SK-N-SH (cell line): ENCODE data around the gene MYO1B.

Experiments used
- CTCF ChIP-seq: fragments of 200-600 bp; sonication (generic); IDR thresholded peaks from 2 replicates; pipeline ENCODE4 v1.6.1; 2017; ENCODE audit warnings: antibody characterized with exemption, mild to moderate bottlenecking, moderate library complexity
- EZH2phosphoT487 ChIP-seq: fragments of 200-600 bp; sonication (generic); IDR thresholded peaks from 2 replicates; pipeline ENCODE4 v1.6.1; 2017; ENCODE audit warnings: low read depth, mixed run types, mild to moderate bottlenecking, antibody characterized with exemption, moderate library complexity, borderline replicate concordance
- GATA2 ChIP-seq: sonication (generic); formaldehyde crosslinking; IDR thresholded peaks from 2 replicates; pipeline ENCODE4 v1.5.0; 2020; ENCODE audit warnings: mild to moderate bottlenecking, missing genetic modification reagents
- MAX ChIP-seq: IDR thresholded peaks from 2 replicates; pipeline ENCODE4 v1.4.0; 2012; ENCODE audit warnings: low read depth
- NFIC ChIP-seq: IDR thresholded peaks from 2 replicates; pipeline ENCODE4 v1.4.0; 2012; ENCODE audit warnings: borderline replicate concordance
- POLR2AphosphoS5 ChIP-seq: IDR thresholded peaks from 2 replicates; pipeline ENCODE4 v1.6.1; 2012; ENCODE audit warnings: low read depth, low read length
- RCOR1 ChIP-seq: fragments of 150-350 bp; IDR thresholded peaks from 2 replicates; pipeline ENCODE4 v1.6.1; 2017; ENCODE audit warnings: antibody characterized with exemption, low read length
- RXRA ChIP-seq: IDR thresholded peaks from 2 replicates; pipeline ENCODE4 v1.4.0; 2012; ENCODE audit warnings: low read depth, mild to moderate bottlenecking, borderline replicate concordance
- TAF1 ChIP-seq: IDR thresholded peaks from 2 replicates; pipeline ENCODE4 v1.6.1; 2012; ENCODE audit warnings: low read depth, mild to moderate bottlenecking, low read length, moderate library complexity, borderline replicate concordance
- TCF12 ChIP-seq: IDR thresholded peaks from 2 replicates; pipeline ENCODE4 v1.4.0; 2012
- USF2 ChIP-seq: fragments of 150-350 bp; IDR thresholded peaks from 2 replicates; pipeline ENCODE4 v1.6.1; 2017; ENCODE audit warnings: antibody characterized with exemption, low read length, low read depth, borderline replicate concordance
- YY1 ChIP-seq: IDR thresholded peaks from 2 replicates; pipeline ENCODE4 v1.4.0; 2012; ENCODE audit warnings: low read depth, mild to moderate bottlenecking

- no peak for TF ChIP-seq POLR2AphosphoS5
- TF ChIP-seq EZH2phosphoT487, result no peak
- no peak for TF ChIP-seq RXRA
- TF ChIP-seq MAX, result no peak
- no peak for TF ChIP-seq CTCF
- no peak for TF ChIP-seq YY1
- TF ChIP-seq GATA2 (CRISPR knock-in tag), result no peak
- TF ChIP-seq TAF1, result no peak
- TF ChIP-seq TCF12, result no peak
- no peak for TF ChIP-seq RCOR1
- TF ChIP-seq NFIC, result no peak
- TF ChIP-seq USF2, result no peak
Observed at GRCh38 chr2:191322828-191323506, 77.8 kb downstream of the MYO1B start.
